Stimulated activated naive CD8-positive, alpha-beta T cell treated with anti-CD3 and anti-CD28 coated beads, Interleukin-15, Interleukin-2, amounts not matched to agents 100 U/mL and 50 U/mL, for 24 hours (primary cell): ENCODE measurements around the gene ELP4.
A peak's percentile ranks its signal among the peaks of the same experiment; 100 is the strongest.

Source experiments
- ATAC-seq: fragments of 150-1000 bp; cut with Tn5 transposase; one replicate; pipeline ENCODE4 v1.10.0; 2021
- DNase-seq: peaks from one replicate; pipeline ENCODE4 v3.0.0; 2021

The ELP4 gene

DNA sequence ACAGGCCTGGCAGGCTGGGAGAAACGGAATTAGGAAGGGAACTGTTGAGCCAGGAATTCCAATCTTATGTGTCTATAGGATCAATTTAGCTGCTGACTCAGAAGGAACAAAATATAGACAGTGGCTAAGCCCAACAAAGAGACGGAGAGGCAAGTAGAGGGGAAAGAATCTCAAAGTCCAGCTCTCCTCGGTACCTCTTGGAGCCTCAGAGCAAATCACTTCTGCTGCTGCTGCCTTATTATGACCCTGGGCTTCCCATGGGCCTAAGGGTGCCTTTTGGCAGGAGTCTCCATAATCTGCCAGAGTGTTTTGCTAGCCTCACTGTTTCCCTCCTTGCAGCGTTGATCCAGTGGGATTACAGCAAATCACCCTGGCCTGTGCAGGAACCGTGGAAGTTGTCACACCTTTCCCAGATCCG is 269.8 kb downstream of the ELP4 start:
- no peak for DNase-seq
- no peak for ATAC-seq

DNA sequence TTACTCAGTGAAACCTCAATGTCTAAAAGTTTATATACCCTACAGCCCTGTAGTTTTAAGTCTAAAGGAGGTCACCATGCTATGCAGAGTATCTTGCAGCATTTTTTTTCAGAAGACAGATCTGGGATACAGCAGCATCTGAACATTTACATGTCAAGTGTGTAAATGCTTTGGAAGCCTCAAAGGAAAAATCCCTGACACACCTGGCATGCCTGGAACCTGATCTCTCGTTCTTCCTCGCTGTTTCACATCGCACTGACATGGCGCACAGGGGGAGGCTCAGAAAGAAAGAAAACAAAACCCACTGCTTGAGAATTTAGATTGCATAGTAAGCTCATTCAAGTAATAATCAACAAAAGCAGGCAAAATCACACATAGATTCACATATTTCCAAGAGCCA is 270.5 kb downstream of the ELP4 start:
- ATAC-seq, result no peak

DNA sequence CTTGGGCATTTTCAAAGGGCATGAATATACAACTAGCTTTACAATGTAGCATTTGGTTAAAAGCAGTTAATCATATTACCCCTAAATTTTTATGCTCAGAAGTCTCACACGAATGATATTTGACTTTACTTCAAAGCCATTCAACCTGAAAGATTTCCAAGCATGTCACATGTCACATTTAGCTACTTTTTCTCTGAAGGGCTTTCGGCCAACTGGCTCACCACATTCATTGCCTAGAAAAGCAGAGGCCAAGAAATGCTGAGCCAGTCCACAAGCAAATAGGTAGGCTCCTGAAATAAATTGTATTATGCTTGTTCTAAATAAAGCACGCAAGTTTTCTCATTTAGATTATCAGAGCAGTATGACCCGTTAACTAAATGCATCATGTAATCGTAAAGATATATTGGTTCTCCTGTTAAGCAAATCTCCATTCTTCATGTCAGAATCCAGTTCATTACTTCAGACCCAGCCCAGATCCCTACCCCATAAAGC is 271.0 kb downstream of the ELP4 start:
- ATAC-seq (no peak), DNase-seq (no peak)

More for the DNA sequence above, 270.5 kb downstream of the ELP4 start:
- no peak for DNase-seq

GRCh38 chr11:31782257-31782656 is 272.7 kb downstream of the ELP4 start:
- no peak for ATAC-seq

DNA sequence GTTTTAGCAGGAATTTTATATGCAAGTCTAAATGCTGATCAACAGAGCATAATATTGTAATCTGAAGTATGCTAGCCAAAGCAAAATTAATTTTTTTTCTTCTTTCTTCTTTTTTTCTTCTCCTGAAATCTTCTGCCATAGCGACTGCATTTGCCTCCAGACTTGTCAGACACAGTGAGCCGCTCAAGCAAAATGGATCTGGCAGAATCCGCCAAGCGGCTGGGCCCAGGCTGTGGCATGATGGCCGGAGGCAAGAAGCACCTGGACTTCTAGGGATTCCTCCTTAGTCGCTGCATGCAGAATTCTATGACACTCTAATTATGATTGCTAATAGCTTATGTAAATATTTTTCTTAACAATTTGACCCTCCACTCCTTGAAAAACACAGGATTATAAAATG is 273.7 kb downstream of the ELP4 start:
- no peak for DNase-seq
- no peak for ATAC-seq

More at GRCh38 chr11:31782257-31782656, 272.7 kb downstream of the ELP4 start:
- DNase-seq, result no peak

DNA sequence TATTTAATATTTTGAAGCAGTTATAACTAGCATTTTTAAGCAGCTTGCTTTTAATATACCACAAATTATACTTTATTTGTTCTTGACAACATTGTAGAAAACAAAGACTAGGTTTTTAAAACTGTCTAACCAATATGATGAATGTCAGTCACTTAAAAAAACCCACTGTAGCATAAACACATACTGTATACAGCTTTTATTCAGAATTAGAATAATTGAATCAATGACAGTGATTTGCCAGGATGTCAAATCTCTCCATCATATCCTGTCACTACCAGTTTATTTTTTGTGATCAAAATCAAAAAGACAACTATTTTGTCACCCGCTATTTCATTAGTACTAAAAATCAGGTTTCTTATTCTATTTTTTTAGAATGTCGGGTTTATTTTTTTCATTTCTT is 275.0 kb downstream of the ELP4 start:
- ATAC-seq (no peak), DNase-seq (no peak)

- no peak for DNase-seq
- ATAC-seq, result no peak
Measured at GRCh38 chr11:31786996-31787685, 277.6 kb downstream of the ELP4 start.

GRCh38 chr11:31788085-31788484 is 278.5 kb downstream of the ELP4 start:
- ATAC-seq, result no peak

DNA sequence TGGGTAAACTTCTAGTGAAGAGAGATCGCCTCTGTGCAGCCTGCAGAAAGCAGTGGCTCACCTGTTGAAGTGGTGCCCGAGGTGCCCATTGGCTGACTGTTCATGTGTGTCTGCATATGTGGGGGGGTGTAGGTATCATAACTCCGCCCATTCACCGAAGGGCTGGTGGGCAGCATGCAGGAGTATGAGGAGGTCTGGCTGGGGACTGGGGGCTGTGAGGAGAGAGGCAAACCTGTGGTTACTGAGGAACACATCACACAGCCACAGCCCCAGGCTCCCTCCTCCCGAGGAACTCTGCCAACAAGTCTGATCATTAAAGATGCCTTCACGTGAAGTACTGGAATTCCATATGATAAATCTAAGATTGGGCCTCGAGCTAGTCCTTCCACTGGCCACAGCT is 281.1 kb downstream of the ELP4 start:
- no peak for ATAC-seq
- no peak for DNase-seq

More at GRCh38 chr11:31788085-31788484, 278.5 kb downstream of the ELP4 start:
- DNase-seq, result no peak

DNA sequence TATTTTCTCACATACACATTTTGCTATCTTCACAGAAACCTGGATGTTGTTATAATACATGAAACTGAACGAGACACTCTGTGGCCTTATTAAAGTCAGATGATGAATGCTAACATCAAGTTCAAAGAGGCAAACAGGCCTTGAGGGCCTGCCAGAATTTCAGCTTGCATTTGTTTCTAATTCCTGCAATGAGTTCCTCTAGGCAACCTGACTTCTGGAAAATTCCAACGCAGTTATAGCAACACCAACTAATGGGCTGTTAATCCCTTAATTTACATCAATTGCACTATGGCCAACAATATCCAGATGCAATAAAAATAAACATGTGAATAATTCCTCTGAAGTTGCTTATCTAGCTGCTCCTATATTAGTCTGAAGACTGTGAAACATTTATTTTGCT is 282.5 kb downstream of the ELP4 start:
- DNase-seq (no peak), ATAC-seq (no peak)

GRCh38 chr11:31792456-31792855 is 282.9 kb downstream of the ELP4 start:
- ATAC-seq (no peak), DNase-seq (no peak)

GRCh38 chr11:31793264-31793663 is 283.7 kb downstream of the ELP4 start:
- DNase-seq, result no peak
- ATAC-seq, result no peak

GRCh38 chr11:31794548-31794947 is 285.0 kb downstream of the ELP4 start:
- DNase-seq (no peak), ATAC-seq (no peak)

DNA sequence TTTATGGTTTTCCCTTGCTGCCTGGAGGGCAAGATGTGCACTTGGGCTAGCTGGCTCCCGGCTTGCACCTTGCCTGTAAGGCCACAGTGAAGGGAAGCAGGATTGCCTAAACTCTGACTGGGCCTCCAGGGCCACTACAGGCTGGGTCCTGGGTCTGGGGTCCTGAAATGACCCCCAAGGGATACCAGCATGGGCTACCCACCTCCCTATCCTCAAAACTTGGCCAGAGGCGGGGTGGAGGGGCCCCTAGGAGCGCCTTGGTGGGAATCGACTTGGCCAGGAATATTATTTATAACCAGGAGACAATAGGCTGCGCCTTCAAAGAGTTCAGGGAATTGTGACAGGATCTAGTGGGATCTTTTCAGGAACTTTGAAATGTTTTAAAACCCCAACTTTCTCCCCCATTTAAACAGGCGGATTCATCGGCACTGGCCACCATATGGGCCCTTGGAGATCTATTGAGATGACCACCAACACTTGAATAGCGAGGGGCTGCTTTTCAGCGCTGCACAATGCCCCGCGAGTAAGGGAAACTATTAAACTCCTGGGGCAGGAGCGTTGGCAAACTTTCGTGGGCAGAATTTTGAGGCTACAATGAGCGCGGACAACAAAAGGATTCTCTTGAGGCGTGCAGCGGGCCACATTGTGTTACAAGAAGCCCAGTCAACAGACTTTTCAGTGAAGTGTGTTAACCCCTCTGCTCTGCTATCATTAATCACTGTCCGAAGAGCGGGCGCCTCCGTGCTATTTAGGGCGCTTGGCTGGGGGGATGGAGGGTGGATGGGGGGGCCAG is 286.3 kb downstream of the ELP4 start:
- ATAC-seq (no peak), DNase-seq (no peak)

- DNase-seq, result no peak
- ATAC-seq, result no peak
Measured at GRCh38 chr11:31796499-31797189, 287.1 kb downstream of the ELP4 start.

- no peak for ATAC-seq
Measured at GRCh38 chr11:31797190-31798056, 287.9 kb downstream of the ELP4 start.

GRCh38 chr11:31798057-31798553 is 288.5 kb downstream of the ELP4 start:
- DNase-seq (no peak), ATAC-seq (no peak)

More at GRCh38 chr11:31797190-31798056, 287.9 kb downstream of the ELP4 start:
- DNase-seq, result no peak

- ATAC-seq, result peak; percentile 36
Measured at GRCh38 chr11:31798554-31799434, 289.2 kb downstream of the ELP4 start.

DNA sequence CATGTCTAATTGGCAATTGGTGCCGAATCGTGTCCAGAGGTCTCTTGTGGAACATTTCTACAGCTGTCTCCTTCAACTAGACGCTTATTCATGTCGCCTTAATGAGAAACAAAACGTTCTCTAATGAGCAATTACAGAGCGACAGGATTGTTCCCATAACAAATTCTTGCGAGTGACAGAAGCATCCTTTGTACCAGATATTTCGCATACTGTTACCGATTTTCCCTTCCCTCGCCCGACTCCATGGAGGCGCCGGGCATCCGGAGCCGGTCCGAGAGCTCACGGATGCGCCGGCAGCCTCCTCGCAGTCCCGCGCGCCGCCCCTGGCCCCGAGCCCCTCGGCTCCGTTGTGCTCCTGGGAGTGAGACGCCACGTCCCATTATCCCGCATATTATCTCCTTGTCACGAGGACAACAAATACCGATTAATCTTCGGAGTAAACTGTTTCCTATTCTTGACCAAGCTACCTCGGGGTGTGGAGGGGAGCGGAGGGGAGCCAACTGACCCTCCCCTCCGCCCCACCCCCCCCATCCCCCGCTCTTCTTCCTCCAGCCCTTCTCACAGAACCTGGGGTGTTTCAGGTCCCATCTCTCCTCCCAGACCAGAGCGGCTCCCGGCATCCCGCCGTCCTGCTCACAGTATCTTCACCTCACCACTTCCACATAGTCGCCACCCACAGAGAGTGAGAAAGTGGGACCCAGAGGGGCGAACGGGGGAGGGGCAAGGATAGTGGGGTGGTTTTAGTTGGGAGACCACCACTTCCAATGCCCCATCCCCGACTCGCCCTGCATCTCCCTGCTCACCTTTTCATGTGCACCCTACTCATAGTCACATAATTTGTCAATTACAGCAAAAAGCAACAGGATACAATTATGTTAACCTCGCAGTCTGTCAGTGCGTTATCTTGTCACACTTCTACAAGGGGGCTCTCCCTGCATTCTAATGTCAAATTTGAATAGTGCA is 290.1 kb downstream of the ELP4 start:
- no peak for DNase-seq
- ATAC-seq, result no peak

More at GRCh38 chr11:31798554-31799434, 289.2 kb downstream of the ELP4 start:
- DNase-seq, result no peak
